NCI-H345 treated with DMSO at 0.1 percent for 48 hours (cell line): ENCODE data around the gene AGR2.
A peak's percentile ranks its signal among the peaks of the same experiment; 100 is the strongest.
"Not testable (repeated sequence)": the region's sequence is repeated elsewhere in the genome, so short reads cannot be mapped to it uniquely, and the experiment has no call there.

Experiments used
- DNase-seq: peaks from one replicate; lab custom pipeline; 2025; ENCODE audit not compliant: unreplicated experiment; lab: John Stamatoyannopoulos, UW

Gene AGR2

DNA sequence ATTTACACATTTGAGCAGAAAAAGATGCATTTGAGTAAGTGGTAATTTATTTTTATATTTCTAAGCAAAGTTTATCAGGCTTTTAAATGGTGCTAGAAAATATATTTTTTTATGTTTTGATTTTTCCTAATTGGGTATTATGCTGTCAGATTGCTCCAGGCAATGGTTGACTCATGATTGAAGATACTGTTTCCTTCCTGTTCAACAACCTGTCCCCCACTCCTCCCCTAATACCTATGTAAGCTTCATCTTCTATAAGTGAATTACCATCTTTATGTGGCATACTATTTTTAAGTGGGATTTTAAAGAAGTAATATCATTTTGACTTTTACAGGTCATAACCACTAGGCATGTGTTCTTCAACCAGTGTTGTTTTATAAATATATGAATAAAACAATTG, 29.8 kb downstream of the AGR2 start:
- no peak for DNase-seq

DNA sequence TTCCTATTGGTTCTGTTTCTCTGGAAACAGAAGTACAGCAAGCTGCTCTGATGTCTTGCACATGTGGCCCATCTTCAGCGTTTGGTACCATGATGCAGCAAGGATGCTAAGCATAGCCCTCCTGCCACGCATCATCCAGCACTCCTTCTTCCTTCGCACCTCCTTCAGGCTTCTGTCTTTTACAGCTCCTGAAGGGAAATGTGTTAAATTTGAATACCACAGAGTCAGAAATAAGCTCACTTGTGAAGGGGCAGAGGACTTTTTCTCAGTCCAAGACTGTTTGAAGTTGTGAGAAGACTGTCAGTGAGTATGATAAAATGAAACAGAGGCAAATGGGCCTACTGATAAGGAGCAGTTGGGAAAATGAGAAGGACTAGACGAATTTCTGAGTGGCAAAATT, 30.5 kb downstream of the AGR2 start:
- DNase-seq, result no peak

DNA sequence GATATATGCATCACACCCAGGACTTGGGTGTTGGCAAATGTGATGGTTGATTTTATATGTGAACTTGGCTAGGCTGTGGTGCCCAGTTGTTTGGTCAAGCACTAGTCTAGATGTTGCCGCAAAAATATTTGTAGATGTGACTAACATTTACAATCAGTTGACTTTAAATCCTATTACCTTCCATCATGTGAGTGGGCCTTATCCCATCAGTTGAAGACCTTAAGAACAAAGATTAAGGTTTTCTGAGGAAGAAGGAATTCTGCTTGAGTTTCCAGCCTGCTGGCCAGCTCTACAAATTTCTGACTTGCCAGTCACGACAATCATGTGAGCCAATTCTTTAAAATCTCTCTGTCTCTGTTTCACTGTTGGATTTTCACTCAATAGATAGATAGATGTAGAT, 30.9 kb downstream of the AGR2 start:
- no peak for DNase-seq

DNA sequence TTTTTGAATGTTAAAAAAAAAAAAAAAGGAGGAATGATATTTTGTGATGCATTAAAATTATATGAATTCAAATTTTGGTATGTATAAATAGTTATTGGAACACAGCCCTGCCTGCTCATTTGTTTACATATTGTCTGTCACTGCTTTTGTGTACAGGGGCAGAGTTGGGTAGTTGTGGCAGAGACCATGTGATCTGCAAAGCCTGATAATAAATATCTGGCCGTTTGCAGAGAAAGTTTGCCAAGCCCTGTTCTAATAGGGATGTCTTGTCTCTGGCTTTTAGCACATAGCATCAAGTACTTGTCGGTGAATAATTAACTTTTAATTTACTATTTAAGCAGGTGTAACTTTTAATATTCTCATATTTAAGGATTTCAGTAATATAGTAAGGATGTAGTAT, 31.5 kb downstream of the AGR2 start:
- DNase-seq, result no peak

DNA sequence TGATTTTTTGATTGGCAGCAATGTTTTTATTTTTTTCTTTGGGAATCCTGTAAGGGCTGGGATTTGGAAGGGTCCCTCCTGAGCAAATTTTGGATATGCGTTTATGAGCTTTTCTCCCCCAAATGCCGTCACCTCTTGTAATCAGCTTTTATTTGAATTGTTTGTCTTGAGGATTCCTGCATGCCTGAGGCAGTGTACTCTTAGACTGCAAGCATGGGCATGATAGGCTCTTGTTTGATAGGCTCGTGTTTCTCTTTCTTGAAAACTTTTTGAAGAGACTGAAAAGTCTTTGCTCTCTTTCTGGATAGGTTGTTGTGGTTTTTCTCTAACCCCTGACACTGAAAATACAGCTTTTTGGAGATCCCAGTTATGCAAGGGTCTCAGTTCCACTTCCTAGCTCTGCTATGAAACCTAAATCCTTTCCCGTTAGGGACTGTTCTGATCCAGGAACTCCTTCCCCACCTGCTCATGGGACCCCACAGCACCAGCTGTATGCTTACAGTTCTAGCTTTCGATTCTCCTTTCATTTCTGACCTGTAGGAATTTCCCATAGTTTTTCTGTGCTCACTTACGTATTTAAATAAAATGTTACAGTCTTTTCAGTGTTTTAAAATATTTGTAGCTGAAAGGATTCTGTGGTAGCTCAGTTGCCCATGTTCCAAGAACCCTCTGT, 34.0 kb downstream of the AGR2 start:
- no peak for DNase-seq

DNA sequence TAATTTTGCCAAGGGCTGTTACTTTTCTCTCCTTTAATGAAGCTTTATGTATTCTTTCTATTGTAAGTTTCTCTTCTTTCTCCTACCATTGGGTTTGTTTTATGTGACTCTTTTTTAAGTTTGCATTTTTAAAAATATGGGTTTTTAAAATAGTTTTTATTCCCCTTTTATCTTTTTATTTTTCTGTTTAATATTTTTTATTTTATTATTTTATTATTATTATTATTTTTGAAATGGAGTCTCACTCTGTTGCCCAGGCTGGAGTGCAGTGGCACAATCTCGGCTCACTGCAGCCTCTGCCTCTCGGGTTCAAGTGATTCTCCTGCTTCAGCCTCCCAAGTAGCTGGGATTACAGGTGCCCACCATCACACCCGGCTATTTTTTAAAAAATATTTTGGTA, 34.8 kb downstream of the AGR2 start:
- DNase-seq, result not testable (repeated sequence)

DNA sequence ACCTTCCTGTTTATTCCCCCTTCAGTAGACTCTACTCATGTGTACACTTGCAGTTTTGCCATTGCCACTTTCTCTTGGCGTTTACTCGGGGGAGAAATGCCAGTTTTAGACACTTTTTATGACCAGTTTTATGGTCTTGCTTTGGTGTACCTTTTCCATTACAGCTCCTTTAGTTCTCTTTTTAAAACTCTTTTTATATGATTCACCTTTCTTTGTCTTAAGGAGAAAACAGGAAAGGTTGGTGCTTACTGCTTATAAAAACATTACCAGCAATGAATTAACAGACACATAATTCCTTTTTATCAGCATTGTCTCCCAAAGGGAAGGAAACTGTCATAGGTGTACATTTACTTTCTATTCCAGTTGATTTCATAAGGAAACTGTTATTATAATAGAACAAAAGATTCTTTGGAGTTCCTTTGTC, 39.4 kb downstream of the AGR2 start:
- DNase-seq, result no peak

DNA sequence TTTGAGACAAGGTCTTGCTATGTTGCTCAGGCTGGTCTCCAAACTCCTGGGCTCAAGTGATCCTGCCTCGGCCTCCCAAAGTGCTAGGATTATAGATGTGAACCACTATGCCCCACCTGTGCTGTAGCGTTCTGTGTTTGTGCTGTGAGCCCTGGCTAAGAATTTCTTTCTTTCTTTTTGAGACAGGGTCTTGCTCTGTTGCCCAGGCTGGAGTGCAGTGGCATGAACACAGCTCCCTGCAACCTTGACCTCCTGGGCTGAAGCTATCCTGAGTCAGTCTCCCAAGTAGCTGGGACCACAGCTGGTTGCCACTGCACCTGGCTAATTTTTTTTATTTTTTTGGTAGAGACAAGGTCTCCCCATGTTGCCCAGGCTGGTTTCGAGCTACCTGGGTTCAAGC, 39.9 kb downstream of the AGR2 start:
- DNase-seq, result no peak

DNA sequence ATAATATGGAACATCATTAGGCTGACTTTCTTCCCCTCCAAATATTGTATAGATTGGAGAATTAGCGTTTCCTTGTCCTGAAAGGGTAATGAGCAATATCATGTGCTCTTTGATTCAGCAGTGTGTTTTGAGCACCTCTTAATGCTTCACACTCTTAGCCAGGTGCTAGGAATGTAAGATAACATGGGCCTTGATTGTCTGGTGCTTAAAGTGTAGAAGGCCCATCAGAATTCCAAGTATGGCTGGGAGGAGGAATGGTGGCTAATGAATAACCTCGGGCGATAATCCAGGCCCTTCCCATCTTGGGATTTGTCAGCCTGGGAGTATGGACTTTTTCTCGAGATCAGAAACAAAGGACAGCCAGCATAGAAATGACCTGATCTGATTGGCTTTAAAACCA, 42.6 kb downstream of the AGR2 start:
- DNase-seq, result no peak

DNA sequence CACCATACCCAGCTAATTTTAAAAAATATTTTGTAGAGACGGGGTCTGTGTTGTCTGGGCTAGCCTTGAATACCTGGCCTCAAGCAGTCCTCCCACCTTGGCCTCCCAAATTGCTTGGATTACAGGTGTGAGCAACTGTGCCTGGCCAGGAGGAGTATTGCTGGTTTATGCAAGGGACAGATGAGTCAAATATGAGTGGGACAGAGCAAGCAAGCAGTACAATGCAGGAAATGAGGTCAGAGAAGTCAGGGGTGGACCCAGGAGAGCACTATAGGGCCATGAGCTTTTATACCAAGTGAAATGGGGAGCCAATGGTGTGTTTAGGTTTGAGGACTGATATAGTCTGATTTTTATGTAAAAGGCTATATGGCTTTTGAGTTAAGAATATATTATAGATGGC, 45.0 kb downstream of the AGR2 start:
- DNase-seq, result no peak

DNA sequence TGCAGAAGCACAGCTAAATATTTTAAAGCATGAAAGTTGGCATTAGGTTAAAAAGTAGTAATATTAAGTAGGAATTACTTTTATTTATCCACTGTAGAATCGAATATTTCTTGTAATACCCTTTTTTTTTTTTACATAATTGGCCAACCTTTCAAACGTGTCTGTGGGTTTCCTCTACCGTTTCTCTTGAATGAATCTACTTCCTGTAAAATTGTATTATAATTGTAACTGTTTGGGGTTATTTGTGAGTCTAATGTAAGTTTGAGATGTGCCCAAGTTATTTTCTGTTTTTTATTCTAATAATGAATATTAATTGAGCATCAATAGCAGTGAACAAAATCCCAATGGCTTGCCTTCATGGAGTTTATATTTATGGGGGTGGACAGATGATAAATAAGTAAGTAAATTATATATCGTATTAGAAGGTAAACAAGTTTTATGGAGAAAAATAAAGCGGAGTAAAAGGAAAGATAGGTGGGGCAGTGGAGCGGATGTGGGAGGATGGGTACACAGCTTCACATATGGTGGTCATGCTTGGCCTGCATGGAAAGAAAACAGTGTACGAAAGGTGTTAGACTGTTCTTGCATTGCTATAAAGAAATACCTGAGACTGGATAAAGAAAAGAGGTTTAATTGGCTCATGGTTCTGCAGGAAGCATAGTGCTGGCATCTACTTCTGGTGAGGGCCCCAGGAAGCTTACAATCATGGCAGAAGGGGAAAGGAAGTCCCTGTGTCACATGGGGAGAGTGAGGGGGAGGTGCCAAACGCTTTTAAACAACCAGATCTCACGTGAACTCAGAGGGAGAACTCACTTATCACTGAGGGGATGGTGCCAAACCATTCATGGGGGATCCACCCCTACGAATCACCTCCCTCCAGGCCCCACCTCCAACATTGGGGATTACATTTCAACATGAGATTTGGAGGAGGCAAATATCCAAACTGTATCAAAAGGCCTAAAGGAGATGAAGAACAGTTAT, 45.9 kb downstream of the AGR2 start:
- no peak for DNase-seq

DNA sequence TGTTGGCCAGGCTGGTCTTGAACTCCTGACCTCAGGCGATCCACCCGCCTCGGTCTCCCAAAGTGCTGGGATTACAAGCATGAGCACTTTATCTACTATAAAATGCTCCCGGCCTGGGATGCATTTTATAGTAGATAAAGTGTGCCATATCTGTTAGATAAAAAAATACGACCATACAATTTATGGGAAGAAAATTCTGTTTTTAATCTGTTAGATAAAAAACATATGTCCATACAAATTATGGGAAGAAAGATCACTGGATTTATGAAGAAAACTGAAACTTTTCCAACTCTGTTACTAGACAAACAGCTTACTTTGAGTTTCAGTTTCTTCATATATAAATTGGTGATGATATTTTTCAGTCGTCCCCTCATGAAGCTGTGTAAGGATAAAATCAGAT, 46.8 kb downstream of the AGR2 start:
- no peak for DNase-seq

DNA sequence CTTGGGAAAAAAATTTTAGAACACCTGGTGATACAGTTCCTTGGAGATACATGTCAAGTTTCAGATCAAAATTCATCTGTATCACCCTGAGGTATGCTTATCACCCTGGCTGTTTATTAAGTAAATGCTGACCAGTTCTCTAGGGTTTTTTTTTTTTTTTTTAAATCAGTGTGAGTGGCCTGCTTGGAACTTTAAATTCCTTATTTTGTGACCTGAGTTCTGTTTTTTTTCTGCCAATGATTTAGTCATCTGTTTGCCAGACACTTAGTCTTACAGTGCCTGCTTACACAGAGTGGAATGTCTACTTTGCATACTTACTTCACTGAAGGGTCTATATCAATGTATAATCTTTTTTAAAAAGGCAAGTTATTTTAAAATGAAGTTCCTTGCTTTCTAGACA, 49.4 kb downstream of the AGR2 start:
- DNase-seq, result no peak

DNA sequence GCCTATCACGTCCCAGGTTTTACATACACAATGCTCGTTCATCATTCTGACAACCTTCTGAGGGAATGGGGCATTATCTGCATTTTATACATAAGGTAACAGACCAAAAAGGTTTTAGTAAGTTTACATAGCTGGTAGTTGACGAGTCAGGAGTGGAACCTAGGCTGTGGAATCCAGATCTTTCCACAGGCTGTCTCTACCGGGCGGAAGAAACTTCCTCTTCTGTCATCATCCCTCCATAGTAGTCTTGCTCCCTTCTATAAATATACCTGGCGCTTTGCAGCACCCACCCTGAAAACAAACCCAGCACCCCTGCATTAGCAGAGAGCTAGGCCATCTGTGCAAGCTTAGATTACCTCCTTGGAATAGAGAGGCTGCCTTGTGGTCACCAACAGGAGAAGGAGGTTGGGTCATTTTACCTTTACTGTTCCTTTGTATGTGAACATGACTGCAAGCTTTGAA, 49.9 kb downstream of the AGR2 start:
- DNase-seq, result no peak

DNA sequence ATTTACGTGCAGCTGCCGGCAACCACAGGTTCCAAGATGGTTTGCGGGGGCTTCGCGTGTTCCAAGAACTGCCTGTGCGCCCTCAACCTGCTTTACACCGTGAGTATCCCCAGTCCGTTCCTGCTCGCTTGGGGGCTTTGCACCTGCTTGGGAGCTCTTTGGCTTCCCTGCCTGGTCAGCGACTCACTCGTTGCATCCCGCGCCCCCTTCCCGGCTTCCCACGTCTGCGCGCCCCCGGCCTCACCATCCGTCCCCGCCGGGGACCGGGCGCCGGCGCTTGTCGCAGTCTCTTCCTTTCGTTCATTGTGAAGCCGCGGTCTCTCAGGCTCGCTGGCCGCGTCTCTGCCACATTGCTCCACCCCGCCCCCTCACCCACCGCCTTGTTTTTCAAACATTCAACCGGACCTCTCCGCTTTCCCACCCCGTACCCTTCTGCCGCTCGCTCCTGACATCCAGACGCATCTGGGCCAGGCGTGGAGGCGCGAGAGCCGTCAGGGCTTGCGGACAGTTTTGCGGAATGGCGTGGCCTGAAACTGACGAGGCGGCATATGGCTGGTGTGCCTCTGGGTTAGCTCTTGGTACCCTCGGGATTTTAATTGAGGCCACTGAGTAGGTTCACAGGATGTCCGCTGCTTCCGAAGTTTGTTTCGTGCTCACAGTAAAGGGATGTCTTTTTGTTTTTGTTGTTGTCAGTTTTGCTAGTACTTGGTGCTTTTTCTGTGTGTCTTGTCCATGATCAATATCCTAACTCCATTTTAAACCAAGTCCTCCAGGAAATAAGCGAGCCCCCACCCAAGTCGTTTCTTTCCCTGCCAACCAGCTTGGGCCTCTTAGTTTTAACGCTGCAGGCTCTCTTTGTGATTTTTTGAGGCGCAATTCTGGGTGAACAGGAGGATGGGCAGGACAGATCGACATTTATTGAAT, 50.6 kb downstream of the AGR2 start:
- peak; percentile 38 for DNase-seq

DNA sequence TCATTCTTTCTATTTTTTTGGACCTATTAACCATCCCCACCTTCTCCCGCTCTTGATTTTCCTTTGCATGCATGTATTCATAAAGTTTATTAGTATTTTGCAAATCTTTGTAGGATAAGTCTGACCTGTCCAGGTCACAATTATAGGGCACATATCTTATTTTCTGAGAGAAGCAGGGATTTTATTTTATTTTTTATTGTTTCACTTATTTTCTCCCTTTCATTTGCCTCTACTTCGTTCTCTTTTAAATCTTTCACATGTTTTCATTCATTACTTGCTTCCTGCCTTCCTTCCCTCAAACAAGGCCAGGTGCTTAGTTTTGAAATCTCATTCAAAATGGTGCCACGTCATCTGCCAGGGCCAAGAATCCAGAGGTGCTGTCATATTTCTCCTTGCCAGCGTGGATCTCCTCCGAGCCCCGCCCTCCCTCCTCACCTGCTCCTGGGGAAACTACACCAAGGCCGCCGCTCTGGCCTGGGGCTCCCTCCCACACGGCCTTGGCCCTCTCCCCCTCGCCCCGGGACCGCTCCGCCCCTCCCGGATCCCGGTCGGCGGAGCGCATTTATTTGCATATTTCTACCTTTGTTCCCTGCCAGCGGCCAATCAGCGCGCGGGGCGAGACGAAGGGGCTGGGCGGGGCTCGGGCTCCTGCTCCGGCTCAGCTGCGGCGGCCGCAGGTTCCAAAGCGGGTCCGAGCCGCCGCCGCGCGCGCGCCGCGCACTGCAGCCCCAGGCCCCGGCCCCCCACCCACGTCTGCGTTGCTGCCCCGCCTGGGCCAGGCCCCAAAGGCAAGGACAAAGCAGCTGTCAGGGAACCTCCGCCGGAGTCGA, 51.5 kb downstream of the AGR2 start, which contains the start of gene TSPAN13:
Gene TSPAN13 (plus strand): TSS at position 654 of the 830 bp plus-strand sequence. CDS start 213 bp downstream, outside the sequence.
- peak; percentile 90 for DNase-seq

DNA sequence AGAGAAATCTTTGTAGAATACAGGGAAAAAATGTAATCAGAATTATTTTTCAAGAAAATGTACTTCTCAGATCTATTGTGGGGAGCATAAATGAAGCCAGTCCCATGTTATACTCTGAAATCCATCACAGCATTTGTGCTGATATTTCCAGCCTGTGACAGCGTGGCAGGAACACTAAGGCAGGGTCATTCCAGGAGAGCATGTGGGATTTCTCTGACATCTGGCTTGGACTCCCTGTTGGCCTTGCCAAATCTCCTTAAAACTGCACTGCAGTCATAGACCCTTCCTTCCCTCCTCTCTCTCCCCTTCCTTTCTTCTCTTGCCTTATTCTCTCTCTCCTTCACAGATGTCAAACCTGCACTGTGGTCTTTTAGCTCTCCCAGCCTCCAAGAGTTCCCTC, 57.7 kb downstream of the AGR2 start:
- no peak for DNase-seq

DNA sequence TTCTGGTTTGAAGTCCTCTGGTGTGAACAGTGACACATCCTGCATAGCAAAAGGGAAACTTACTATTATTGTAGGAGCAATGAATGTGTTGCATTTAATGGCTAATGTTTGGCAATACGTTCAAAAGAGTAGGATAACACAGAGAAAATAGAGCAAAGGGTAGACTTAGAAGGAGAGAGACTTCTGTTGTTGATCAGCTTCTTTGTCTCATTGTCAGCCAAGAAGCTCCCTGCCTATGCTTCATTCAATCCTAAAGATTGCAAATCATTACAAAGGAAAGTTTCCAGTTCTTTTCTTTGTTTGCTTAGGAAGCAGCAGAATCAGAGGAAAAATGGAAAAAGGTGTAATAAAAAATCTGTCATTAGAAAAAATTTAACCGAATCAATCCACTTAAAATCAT, 59.2 kb downstream of the AGR2 start:
- DNase-seq, result no peak

DNA sequence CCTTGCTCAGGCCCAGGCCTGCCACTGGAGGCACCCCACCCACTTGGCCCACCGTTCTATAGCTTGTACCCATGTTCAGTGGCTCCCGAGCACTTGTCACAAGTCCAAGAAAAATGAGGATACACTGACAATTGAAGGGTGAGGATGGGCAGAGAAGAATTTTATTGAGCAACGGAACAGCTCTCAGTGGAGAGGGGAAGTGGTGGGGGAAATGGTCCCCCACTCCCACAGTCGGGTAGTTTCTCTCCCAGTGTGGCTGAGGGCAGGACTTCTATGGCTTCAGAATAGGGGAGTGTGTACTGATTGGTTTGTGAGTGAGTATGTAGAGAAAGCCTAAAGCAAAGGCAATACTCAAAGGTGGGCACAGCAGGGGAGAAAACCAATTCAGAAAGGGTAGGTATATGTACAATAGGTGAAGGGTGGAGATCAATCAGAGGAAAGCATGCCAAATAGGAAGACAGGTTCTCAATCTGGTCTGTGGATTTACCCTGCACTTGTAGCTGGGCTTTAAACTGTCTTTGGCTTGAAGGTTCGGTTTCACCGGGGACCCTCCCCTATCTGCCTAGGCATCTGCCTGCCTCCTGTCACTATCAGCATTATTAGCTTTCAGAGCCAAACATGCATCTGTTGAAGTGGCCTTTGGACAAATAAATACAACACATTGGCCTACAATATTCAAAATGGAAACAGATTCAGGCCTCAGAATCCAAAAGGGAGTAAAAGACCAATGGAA, 60.1 kb downstream of the AGR2 start:
- no peak for DNase-seq

DNA sequence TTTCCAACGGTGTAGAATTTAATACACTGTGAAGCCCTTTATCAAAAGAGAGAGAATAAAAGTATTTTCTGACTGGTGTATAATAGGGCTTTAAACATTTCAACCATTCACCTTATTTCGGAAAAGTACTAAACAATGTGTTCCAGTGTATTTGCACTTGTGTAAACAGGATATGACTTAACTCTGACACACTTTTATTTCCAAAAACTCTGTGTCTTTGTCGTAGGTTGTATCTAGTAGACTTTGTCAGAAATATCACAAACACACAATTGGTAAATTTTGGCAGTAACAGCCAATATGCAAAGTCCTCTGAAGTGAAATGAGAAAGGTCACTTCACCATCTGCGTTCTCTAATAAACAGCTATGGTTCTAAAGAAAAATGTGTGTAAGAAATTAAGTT, 61.6 kb downstream of the AGR2 start:
- DNase-seq, result no peak
